Neural cell (in vitro differentiated cells): ENCODE data around the gene SGSH. TPM values are rescaled to one million over a fixed set of nuclear protein-coding genes. Genes with fewer than 3 reads are reported as not detected.

Source experiments
- H2AFZ ChIP-seq: fragments of 200-600, 300-800 bp; sonication (generic), shearing (Covaris generic); 2 replicates; pipeline ENCODE4 v1.6.0; 2014; ENCODE audit warnings: low read depth, mild to moderate bottlenecking, antibody characterized with exemption, low read length, moderate library complexity
- H3F3A ChIP-seq: fragments of 200-600 bp; shearing (Covaris generic); 2 replicates; pipeline ENCODE4 v1.6.1; 2016; ENCODE audit warnings: mild to moderate bottlenecking, moderate library complexity, mixed read lengths, antibody characterized with exemption, low read length; ENCODE audit not compliant: insufficient read depth, poor library complexity, severe bottlenecking
- H3K27ac ChIP-seq: fragments of 200-600, 300-800 bp; sonication (generic), shearing (Covaris generic); 2 replicates; pipeline ENCODE4 v1.5.1; 2014; ENCODE audit warnings: mild to moderate bottlenecking, low read length, moderate library complexity
- H3K27me3 ChIP-seq: fragments of 300-800, 200-600 bp; sonication (generic), shearing (Covaris generic); 2 replicates; pipeline ENCODE4 v1.6.0; 2014; ENCODE audit warnings: mild to moderate bottlenecking, low read depth, low read length, moderate library complexity; ENCODE audit not compliant: insufficient read depth
- H3K36me3 ChIP-seq: fragments of 300-800, 200-600 bp; sonication (generic), shearing (Covaris generic); 2 replicates; pipeline ENCODE4 v1.5.1; 2014; ENCODE audit warnings: mild to moderate bottlenecking, antibody characterized with exemption, low read length, moderate library complexity; ENCODE audit not compliant: insufficient read depth
- H3K4me2 ChIP-seq: fragments of 300-800, 200-600 bp; sonication (generic), shearing (Covaris generic); 2 replicates; pipeline ENCODE4 v1.6.0; 2014; ENCODE audit warnings: mild to moderate bottlenecking, low read length
- H3K4me3 ChIP-seq: fragments of 300-800, 200-600 bp; sonication (generic), shearing (Covaris generic); 2 replicates; pipeline ENCODE4 v1.5.1; 2014; ENCODE audit warnings: mild to moderate bottlenecking, low read length, moderate library complexity
- H3K79me2 ChIP-seq: fragments of 200-600 bp; shearing (Covaris generic); replicated peaks from 2 replicates; pipeline ENCODE4 v1.6.0; 2014; ENCODE audit warnings: mild to moderate bottlenecking, low read length, moderate library complexity; ENCODE audit not compliant: insufficient read depth
- H3K9ac ChIP-seq: fragments of 300-800, 200-600 bp; sonication (generic), shearing (Covaris generic); 2 replicates; pipeline ENCODE4 v1.6.1; 2016; ENCODE audit warnings: mild to moderate bottlenecking, low read length, mixed read lengths
- H3K9me2 ChIP-seq: fragments of 200-600 bp; shearing (Covaris generic); 2 replicates; pipeline ENCODE4 v1.6.1; 2016; ENCODE audit warnings: mild to moderate bottlenecking, low read length, mixed read lengths; ENCODE audit not compliant: insufficient read depth
- H3K9me3 ChIP-seq: fragments of 200-600, 300-800 bp; sonication (generic), shearing (Covaris generic); 2 replicates; pipeline ENCODE4 v1.6.1; 2016; ENCODE audit warnings: mild to moderate bottlenecking, mixed run types, low read length, moderate library complexity, mixed read lengths
- H4K20me1 ChIP-seq: fragments of 200-600 bp; shearing (Covaris generic); 2 replicates; pipeline ENCODE4 v1.6.1; 2016; ENCODE audit warnings: mild to moderate bottlenecking, mixed run types; ENCODE audit not compliant: insufficient read depth
- CTCF ChIP-seq: fragments of 450-650 bp; IDR thresholded peaks from 2 replicates; pipeline ENCODE4 v1.5.1; 2014; ENCODE audit warnings: antibody characterized with exemption, mild to moderate bottlenecking, moderate library complexity; ENCODE audit not compliant: poor library complexity, severe bottlenecking
- EP300 ChIP-seq: fragments of 450-650 bp; conservative IDR thresholded peaks from 2 replicates; pipeline ENCODE4 v1.6.1; 2014; ENCODE audit warnings: antibody characterized with exemption, mild to moderate bottlenecking, moderate library complexity; ENCODE audit not compliant: poor library complexity, severe bottlenecking
- EZH2 ChIP-seq: fragments of 200-600, 300-800 bp; shearing (Covaris generic), sonication (generic); IDR thresholded peaks from 2 replicates; pipeline ENCODE4 v1.6.1; 2014; ENCODE audit warnings: antibody characterized with exemption, low read length, borderline replicate concordance, mild to moderate bottlenecking; ENCODE audit not compliant: insufficient read depth, poor library complexity, severe bottlenecking
- MXI1 ChIP-seq: fragments of 450-650 bp; conservative IDR thresholded peaks from 2 replicates; pipeline ENCODE4 v1.6.1; 2014; ENCODE audit warnings: antibody characterized with exemption, mild to moderate bottlenecking; ENCODE audit not compliant: poor library complexity, severe bottlenecking
- POLR2AphosphoS5 ChIP-seq: IDR thresholded peaks from 2 replicates; pipeline ENCODE4 v1.6.1; 2012
- RAD21 ChIP-seq: fragments of 450-650 bp; conservative IDR thresholded peaks from 2 replicates; pipeline ENCODE4 v1.6.1; 2014; ENCODE audit warnings: antibody characterized with exemption, mild to moderate bottlenecking, moderate library complexity
- SMC3 ChIP-seq: fragments of 450-650 bp; conservative IDR thresholded peaks from 2 replicates; pipeline ENCODE4 v1.6.1; 2014; ENCODE audit warnings: antibody characterized with exemption, mild to moderate bottlenecking, moderate library complexity; ENCODE audit not compliant: poor library complexity
- TAF1 ChIP-seq: IDR thresholded peaks from 2 replicates; pipeline ENCODE4 v1.6.1; 2012; ENCODE audit warnings: low read depth
- polyA plus RNA-seq: library from polyadenylated mRNA; depleted of rRNA; stranded (reverse); fragments of >200 nt; gene quantifications from 2 replicates; pipeline ENCODE4 v1.2.3, GENCODE V29; 2014
- TF ChIP-seq, protein P1 (sequence below): IDR thresholded peaks from 2 replicates; pipeline ENCODE4 v1.6.1; 2012; ENCODE audit warnings: borderline replicate concordance

The SGSH gene
- polyA plus RNA-seq, 1 donor from 2014 or later, result 8.0 TPM

- no peaks in the 10 kb centered on the region for H3K79me2 ChIP-seq
- H3K27me3 ChIP-seq, result no peaks in the 10 kb centered on the region
- H3K9ac ChIP-seq, result no peak overlapping the region
- H3K4me2 ChIP-seq, result no peak overlapping the region
- H4K20me1 ChIP-seq, result no peaks in the 10 kb centered on the region
- no peak overlapping the region for H3K27ac ChIP-seq
- TF ChIP-seq CTCF (no peak), RAD21 (no peak), SMC3 (no peak), TAF1 (no peak), POLR2AphosphoS5 (no peak), EP300 (no peak)
- TF ChIP-seq, protein P1, sequence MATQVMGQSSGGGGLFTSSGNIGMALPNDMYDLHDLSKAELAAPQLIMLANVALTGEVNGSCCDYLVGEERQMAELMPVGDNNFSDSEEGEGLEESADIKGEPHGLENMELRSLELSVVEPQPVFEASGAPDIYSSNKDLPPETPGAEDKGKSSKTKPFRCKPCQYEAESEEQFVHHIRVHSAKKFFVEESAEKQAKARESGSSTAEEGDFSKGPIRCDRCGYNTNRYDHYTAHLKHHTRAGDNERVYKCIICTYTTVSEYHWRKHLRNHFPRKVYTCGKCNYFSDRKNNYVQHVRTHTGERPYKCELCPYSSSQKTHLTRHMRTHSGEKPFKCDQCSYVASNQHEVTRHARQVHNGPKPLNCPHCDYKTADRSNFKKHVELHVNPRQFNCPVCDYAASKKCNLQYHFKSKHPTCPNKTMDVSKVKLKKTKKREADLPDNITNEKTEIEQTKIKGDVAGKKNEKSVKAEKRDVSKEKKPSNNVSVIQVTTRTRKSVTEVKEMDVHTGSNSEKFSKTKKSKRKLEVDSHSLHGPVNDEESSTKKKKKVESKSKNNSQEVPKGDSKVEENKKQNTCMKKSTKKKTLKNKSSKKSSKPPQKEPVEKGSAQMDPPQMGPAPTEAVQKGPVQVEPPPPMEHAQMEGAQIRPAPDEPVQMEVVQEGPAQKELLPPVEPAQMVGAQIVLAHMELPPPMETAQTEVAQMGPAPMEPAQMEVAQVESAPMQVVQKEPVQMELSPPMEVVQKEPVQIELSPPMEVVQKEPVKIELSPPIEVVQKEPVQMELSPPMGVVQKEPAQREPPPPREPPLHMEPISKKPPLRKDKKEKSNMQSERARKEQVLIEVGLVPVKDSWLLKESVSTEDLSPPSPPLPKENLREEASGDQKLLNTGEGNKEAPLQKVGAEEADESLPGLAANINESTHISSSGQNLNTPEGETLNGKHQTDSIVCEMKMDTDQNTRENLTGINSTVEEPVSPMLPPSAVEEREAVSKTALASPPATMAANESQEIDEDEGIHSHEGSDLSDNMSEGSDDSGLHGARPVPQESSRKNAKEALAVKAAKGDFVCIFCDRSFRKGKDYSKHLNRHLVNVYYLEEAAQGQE, result no peak
- H3K9me3 ChIP-seq, result no peaks in the 10 kb centered on the region
- no peak overlapping the region for H2AFZ ChIP-seq
- H3F3A ChIP-seq, result no peaks in the 10 kb centered on the region
- no peaks in the 10 kb centered on the region for H3K9me2 ChIP-seq
- H3K36me3 ChIP-seq, result no peaks in the 10 kb centered on the region
- no peak overlapping the region for H3K4me3 ChIP-seq
Observed at GRCh38 chr17:80252871-80253270, 32.7 kb upstream of the SGSH start.

DNA sequence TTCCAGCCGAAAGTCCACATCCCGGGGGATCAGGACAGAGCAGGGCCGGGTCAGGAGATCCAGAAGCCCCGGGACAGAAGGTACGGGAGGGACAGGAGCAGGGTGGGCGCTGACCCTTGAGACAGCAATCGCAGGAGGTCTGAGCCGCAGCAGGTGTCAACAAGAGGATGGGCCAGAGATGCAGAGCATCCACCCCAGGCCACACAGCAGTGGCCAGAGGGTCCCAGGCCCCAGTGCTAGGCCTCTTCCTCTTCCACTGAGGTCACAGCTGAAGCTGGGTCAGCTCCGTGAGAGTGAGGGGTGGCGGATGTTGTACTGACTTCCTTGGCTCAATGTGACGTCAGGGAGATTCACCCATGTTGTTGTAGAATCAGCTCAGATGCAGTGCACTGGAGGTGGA, 31.8 kb upstream of the SGSH start:
- Histone ChIP-seq H3F3A (no peaks in the 10 kb centered on the region), H3K9me3 (no peaks in the 10 kb centered on the region), H3K4me3 (no peak overlapping the region), H3K27me3 (no peaks in the 10 kb centered on the region), H4K20me1 (no peaks in the 10 kb centered on the region), H3K79me2 (no peaks in the 10 kb centered on the region), H3K9ac (no peak overlapping the region), H3K9me2 (no peaks in the 10 kb centered on the region), H3K27ac (no peak overlapping the region), H3K36me3 (no peaks in the 10 kb centered on the region), H2AFZ (no peak overlapping the region), H3K4me2 (no peak overlapping the region)
- TF ChIP-seq SMC3 (no peak), POLR2AphosphoS5 (no peak), EP300 (no peak), CTCF (no peak), MXI1 (no peak), RAD21 (no peak), TAF1 (no peak), EZH2 (no peak)
- TF ChIP-seq, protein P1, result no peak
